Measurements from ENCODE around the gene PTRH2. TPM values are rescaled to one million over a fixed set of nuclear protein-coding genes. Genes with fewer than 3 reads are reported as not detected.

Gene PTRH2
- total and polyA plus RNA-seq, 7 donors, result 11.4 to 43.1 (median 28.8) TPM

DNA sequence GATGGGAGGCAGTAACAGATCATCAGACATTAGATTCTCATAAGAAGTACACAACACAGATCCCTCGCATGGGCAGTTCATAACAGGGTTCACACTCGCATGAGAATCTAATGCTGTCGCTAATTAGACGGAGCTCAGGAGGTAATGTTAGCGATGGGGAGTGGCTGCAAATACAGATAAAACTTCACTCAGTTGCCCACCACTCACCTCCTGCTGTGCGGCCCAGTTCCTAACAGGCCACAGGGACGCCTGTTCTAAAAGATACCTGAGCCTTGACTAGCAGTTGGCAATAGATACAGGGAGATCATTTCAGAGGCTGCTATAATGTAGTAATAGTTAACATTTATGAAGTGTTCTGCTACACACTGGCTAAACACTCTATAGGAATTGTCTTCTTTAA, 4.9 kb downstream of the PTRH2 start:
- WGBS, 3 donors, result 95 to 97% (median 97%) methylated on average over 7 of the region's 7 CpGs
- no peak overlapping the region for H3K4me3 ChIP-seq
- TF ChIP-seq, protein P1, sequence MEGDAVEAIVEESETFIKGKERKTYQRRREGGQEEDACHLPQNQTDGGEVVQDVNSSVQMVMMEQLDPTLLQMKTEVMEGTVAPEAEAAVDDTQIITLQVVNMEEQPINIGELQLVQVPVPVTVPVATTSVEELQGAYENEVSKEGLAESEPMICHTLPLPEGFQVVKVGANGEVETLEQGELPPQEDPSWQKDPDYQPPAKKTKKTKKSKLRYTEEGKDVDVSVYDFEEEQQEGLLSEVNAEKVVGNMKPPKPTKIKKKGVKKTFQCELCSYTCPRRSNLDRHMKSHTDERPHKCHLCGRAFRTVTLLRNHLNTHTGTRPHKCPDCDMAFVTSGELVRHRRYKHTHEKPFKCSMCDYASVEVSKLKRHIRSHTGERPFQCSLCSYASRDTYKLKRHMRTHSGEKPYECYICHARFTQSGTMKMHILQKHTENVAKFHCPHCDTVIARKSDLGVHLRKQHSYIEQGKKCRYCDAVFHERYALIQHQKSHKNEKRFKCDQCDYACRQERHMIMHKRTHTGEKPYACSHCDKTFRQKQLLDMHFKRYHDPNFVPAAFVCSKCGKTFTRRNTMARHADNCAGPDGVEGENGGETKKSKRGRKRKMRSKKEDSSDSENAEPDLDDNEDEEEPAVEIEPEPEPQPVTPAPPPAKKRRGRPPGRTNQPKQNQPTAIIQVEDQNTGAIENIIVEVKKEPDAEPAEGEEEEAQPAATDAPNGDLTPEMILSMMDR (IDR thresholded peaks at IDR 0.05), result no peak
- intact Hi-C loops (cut with DNase I), result no loop called here
- H3K36me3 ChIP-seq (ENCODE audit: insufficient read depth in 1 of 2, low read depth in 1 of 2), result peaks cover 3 to 43% of the 10 kb centered on the region in 2 donors
- H3K27ac ChIP-seq, result no peak overlapping the region
- DNase-seq (no peak), ATAC-seq (no peak)
- H3K27me3 ChIP-seq (ENCODE audit: insufficient read depth in 3 of 3, low read length in 2 of 3), result no peaks in the 10 kb centered on the region
- H3K9me3 ChIP-seq, result no peaks in the 10 kb centered on the region
- H3K4me1 ChIP-seq, result peaks cover 16% of the 10 kb centered on the region

DNA sequence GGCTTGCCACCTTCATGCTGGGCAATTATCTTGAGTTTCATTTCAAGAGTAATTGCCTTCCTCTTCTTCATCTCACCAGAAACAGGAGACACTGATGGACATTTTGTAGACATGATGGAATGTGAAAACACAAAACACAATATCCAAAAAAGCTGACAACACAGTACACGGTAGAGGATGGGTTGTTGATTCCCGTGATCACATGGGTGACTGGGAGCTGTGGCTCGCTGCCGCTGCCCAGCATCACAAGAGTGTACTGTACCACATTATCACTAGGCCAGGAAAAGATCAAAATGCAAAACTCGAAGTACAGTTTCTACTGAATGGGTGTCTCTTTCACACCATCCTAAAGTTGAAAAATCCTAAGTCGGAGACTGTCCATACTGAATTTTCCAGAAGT, 7.4 kb downstream of the PTRH2 start:
- no peak for DNase-seq
- intact Hi-C loops (cut with DNase I), result loop anchor here in 1 of 2 donors (10.0 kb wide), 1 partner anchor 55 kb away; no protein-coding TSS in a partner anchor
- Histone ChIP-seq H3K27me3 (ENCODE audit: insufficient read depth in 3 of 3, low read length in 2 of 3) (no peaks in the 10 kb centered on the region), H3K4me3 (no peak overlapping the region), H3K27ac (no peak overlapping the region), H3K4me1 (no peaks in the 10 kb centered on the region), H3K36me3 (ENCODE audit: insufficient read depth in 1 of 2, low read depth in 1 of 2) (peaks cover 11 to 68% of the 10 kb centered on the region in 2 donors), H3K9me3 (no peaks in the 10 kb centered on the region)
- ATAC-seq, result no peak
- TF ChIP-seq, protein P1 (IDR thresholded peaks at IDR 0.05), result no peak
- 89 to 91% (median 91%) methylated on average over 6 of the region's 6 CpGs for WGBS, 3 donors

DNA sequence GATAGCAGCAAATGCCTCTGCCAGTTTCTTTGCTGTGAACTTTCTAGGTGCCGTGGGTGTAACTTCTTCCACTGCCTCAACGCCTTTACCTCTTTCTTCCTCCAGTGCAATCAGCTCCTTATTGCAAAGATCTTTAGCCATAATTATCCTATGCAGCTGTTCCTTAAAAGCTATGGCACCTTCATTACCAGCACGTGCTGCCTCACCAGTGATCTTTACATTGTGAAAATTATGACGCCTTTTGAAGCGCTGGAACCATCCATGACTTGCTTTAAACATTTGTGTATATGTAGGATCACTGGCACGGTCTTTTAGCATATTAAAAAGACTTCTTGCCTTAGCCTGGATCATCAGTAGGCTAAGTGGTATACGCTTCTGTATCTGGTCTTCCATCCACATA, 8.0 kb downstream of the PTRH2 start:
- Histone ChIP-seq H3K27ac (no peak overlapping the region), H3K4me3 (no peak overlapping the region), H3K4me1 (no peaks in the 10 kb centered on the region), H3K9me3 (no peaks in the 10 kb centered on the region), H3K27me3 (ENCODE audit: insufficient read depth in 3 of 3, low read length in 2 of 3) (no peaks in the 10 kb centered on the region), H3K36me3 (ENCODE audit: insufficient read depth in 1 of 2, low read depth in 1 of 2) (peaks cover 13 to 73% of the 10 kb centered on the region in 2 donors)
- intact Hi-C loops (cut with DNase I), result loop anchor here in 1 of 2 donors (10.0 kb wide), 1 partner anchor 54 kb away; no protein-coding TSS in a partner anchor
- no peak for ATAC-seq
- no peak for DNase-seq
- 94 to 95% (median 95%) methylated on average over 7 of the region's 7 CpGs for WGBS, 3 donors
- TF ChIP-seq, protein P1 (IDR thresholded peaks at IDR 0.05), result no peak

DNA sequence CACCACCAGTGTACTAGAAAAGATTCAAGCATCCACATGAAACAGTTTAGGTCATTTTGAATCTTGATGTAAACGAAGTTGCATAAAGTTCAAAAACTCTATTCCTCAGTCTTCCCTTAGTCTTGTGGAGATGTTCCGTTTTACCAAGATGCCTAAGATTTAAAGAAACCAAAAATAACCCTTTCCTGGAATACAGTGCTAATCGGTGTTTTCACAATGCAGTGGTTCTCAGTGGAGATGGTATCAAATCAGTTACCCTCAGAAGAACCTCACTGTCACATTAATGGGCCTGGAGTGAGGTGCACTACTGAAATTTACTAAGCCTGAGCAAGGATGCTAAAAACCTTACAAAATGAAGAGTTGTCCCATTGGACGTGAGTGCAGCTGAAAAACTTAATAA, 9.1 kb downstream of the PTRH2 start:
- DNase-seq (no peak), ATAC-seq (no peak)
- Histone ChIP-seq H3K27ac (no peak overlapping the region), H3K4me3 (no peak overlapping the region), H3K4me1 (no peaks in the 10 kb centered on the region), H3K9me3 (no peaks in the 10 kb centered on the region), H3K27me3 (ENCODE audit: insufficient read depth in 3 of 3, low read length in 2 of 3) (no peaks in the 10 kb centered on the region), H3K36me3 (ENCODE audit: insufficient read depth in 1 of 2, low read depth in 1 of 2) (peaks cover 15 to 80% of the 10 kb centered on the region in 2 donors)
- intact Hi-C loops (cut with DNase I), result loop anchor here in 1 of 2 donors (10.0 kb wide), 1 partner anchor 53 kb away; no protein-coding TSS in a partner anchor
- 71 to 81% (median 80%) methylated on average over 4 of the region's 4 CpGs for WGBS, 3 donors
- TF ChIP-seq, protein P1 (IDR thresholded peaks at IDR 0.05), result no peak
